ENCODE results near the gene HSD17B12. TPM values are rescaled to one million over a fixed set of nuclear protein-coding genes. Genes with fewer than 3 reads are reported as not detected.
A peak's percentile ranks its signal among the peaks of the same experiment; 100 is the strongest.

HSD17B12 gene
- total RNA-seq, 3 donors from 2014 or later: 36.1 to 48.9 (median 47.2) TPM

DNA sequence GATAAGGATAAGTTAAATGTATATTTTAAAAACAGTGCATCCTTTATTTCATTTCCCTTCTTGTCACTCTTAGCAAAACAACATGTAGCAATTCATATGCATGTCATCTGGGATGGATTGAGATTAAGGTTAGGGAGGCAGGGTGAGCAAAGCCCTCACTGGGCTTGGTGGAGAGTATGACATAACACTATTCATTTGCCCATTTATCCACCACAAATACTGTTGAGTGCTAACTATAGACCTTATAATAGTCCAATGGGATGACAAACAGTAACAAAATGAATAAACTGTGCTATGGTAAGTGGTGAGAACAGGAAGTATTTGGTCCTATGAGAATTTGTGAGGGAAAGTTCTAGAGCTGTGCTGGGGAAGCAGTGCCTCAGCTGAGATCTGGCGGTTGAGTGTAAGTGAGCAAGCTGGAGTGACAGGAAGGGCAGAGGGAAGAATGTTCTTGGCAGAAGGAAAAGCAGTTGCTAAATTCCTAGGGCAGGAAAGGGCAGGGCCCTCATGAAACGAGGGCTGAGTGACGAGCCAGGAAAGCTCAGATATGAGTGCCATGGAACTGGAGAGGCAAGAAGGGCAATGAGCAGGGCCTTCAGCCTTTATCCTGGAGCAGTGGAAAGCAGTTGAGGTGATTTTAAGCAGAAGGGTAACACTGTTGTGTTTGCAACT, 6.7 kb downstream of the HSD17B12 start:
- Histone ChIP-seq H3K4me1 (no peaks in the 10 kb centered on the region), H3K4me3 (no peak overlapping the region), H3K27ac (peak overlapping the region in 1 of 2 donors; percentile 40), H3K27me3 (no peaks in the 10 kb centered on the region), H3K9me3 (no peaks in the 10 kb centered on the region), H3K36me3 (no peaks in the 10 kb centered on the region)
- intact Hi-C loops (cut with DNase I; ENCODE audit: low total_unique reads): no loop called here
- DNase-seq (ENCODE audit: low spot score in 2 of 2): no peak
- peak in 1 of 3 donors; percentile 17 for TF ChIP-seq POLR2AphosphoS5 (IDR thresholded peaks at IDR 0.05)
- TF ChIP-seq POLR2A (IDR thresholded peaks at IDR 0.05): no peak

GRCh38 chr11:43688394-43688793, 7.9 kb downstream of the HSD17B12 start:
- TF ChIP-seq POLR2A (IDR thresholded peaks at IDR 0.05) (no peak), POLR2AphosphoS5 (IDR thresholded peaks at IDR 0.05) (no peak)
- TF ChIP-seq, protein P1, sequence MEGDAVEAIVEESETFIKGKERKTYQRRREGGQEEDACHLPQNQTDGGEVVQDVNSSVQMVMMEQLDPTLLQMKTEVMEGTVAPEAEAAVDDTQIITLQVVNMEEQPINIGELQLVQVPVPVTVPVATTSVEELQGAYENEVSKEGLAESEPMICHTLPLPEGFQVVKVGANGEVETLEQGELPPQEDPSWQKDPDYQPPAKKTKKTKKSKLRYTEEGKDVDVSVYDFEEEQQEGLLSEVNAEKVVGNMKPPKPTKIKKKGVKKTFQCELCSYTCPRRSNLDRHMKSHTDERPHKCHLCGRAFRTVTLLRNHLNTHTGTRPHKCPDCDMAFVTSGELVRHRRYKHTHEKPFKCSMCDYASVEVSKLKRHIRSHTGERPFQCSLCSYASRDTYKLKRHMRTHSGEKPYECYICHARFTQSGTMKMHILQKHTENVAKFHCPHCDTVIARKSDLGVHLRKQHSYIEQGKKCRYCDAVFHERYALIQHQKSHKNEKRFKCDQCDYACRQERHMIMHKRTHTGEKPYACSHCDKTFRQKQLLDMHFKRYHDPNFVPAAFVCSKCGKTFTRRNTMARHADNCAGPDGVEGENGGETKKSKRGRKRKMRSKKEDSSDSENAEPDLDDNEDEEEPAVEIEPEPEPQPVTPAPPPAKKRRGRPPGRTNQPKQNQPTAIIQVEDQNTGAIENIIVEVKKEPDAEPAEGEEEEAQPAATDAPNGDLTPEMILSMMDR (IDR thresholded peaks at IDR 0.05): no peak
- Histone ChIP-seq H3K4me1 (no peaks in the 10 kb centered on the region), H3K4me3 (no peak overlapping the region), H3K9me3 (no peaks in the 10 kb centered on the region), H3K27ac (no peak overlapping the region), H3K27me3 (no peaks in the 10 kb centered on the region), H3K36me3 (no peaks in the 10 kb centered on the region)
- intact Hi-C loops (cut with DNase I; ENCODE audit: low total_unique reads): no loop called here
- DNase-seq (ENCODE audit: low spot score in 2 of 2): no peak

GRCh38 chr11:43689167-43689566, 8.6 kb downstream of the HSD17B12 start:
- no peaks in the 10 kb centered on the region for H3K27me3 ChIP-seq
- no peaks in the 10 kb centered on the region for H3K9me3 ChIP-seq
- no peak for DNase-seq (ENCODE audit: low spot score in 2 of 2)
- H3K4me1 ChIP-seq: no peaks in the 10 kb centered on the region
- TF ChIP-seq, protein P1 (IDR thresholded peaks at IDR 0.05): no peak
- TF ChIP-seq POLR2AphosphoS5 (IDR thresholded peaks at IDR 0.05): no peak
- no peak for TF ChIP-seq POLR2A (IDR thresholded peaks at IDR 0.05)
- H3K36me3 ChIP-seq: no peaks in the 10 kb centered on the region
- no peak overlapping the region for H3K4me3 ChIP-seq
- H3K27ac ChIP-seq: no peak overlapping the region
- intact Hi-C loops (cut with DNase I; ENCODE audit: low total_unique reads): no loop called here

DNA sequence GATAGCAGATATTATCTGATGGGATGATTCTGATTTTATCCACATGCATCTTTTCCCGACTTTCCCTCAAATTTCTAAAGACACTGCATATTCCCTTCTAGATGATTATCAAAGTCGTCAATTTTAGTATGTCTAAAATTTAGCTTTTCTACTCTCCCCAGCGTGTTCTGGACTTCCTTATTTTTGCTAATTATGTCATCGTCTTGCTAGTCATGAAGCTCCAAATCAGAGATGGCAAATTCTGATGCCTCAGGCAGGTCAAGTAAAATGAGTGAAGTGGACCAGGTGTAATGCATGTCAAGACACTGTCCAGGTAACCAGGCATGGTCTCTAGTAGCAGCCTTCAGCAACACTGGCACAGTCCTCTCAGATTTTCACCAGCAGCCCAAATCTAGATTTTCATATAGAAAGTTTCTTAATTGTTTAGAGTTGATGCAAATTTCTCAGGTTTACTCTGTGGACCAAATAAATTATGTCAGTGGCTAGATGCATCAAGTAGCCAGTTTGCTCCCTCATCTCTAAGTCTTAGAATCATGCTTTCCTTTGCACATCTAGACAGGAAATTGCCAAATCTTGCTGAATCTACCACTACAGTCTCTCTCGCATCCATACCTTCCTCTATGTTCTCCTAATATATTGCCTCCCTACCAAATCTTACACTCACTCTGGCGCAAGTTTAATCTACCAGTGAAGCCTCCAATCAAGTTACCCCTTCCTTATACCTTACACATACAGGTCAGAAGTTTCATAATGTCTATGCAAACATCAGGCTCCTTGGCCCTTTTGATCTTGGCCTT, 10.6 kb downstream of the HSD17B12 start:
- intact Hi-C loops (cut with DNase I; ENCODE audit: low total_unique reads): no loop called here
- H3K27ac ChIP-seq: no peak overlapping the region
- DNase-seq (ENCODE audit: low spot score in 2 of 2): no peak
- no peak for TF ChIP-seq POLR2A (IDR thresholded peaks at IDR 0.05)
- no peaks in the 10 kb centered on the region for H3K36me3 ChIP-seq
- no peak overlapping the region for H3K4me3 ChIP-seq
- H3K4me1 ChIP-seq: no peaks in the 10 kb centered on the region
- no peaks in the 10 kb centered on the region for H3K27me3 ChIP-seq
- no peaks in the 10 kb centered on the region for H3K9me3 ChIP-seq

GRCh38 chr11:43691806-43692205, 11.3 kb downstream of the HSD17B12 start:
- intact Hi-C loops (cut with DNase I; ENCODE audit: low total_unique reads): no loop called here
- TF ChIP-seq POLR2A (IDR thresholded peaks at IDR 0.05) (no peak), POLR2AphosphoS5 (IDR thresholded peaks at IDR 0.05) (no peak)
- TF ChIP-seq, protein P1 (IDR thresholded peaks at IDR 0.05): no peak
- no peaks in the 10 kb centered on the region for H3K9me3 ChIP-seq
- H3K4me3 ChIP-seq: no peak overlapping the region
- H3K27me3 ChIP-seq: no peaks in the 10 kb centered on the region
- H3K36me3 ChIP-seq: no peaks in the 10 kb centered on the region
- H3K27ac ChIP-seq: no peak overlapping the region
- no peaks in the 10 kb centered on the region for H3K4me1 ChIP-seq
- DNase-seq (ENCODE audit: low spot score in 2 of 2): no peak

- Histone ChIP-seq H3K4me1 (no peaks in the 10 kb centered on the region), H3K9me3 (no peaks in the 10 kb centered on the region), H3K36me3 (no peaks in the 10 kb centered on the region), H3K4me3 (no peak overlapping the region), H3K27me3 (no peaks in the 10 kb centered on the region), H3K27ac (no peak overlapping the region)
- no peak for DNase-seq (ENCODE audit: low spot score in 2 of 2)
- TF ChIP-seq POLR2A (IDR thresholded peaks at IDR 0.05): no peak
- TF ChIP-seq, protein P1 (IDR thresholded peaks at IDR 0.05): no peak
- no peak for TF ChIP-seq POLR2AphosphoS5 (IDR thresholded peaks at IDR 0.05)
- intact Hi-C loops (cut with DNase I; ENCODE audit: low total_unique reads): no loop called here
These were observed 12.5 kb downstream of the HSD17B12 start for GRCh38 chr11:43693069-43693468.

Data from breast epithelium (tissue), 4 donors.